Aorta (tissue), 5 donors: ENCODE results near the gene BNC2. TPM values are rescaled to one million over a fixed set of nuclear protein-coding genes. Genes with fewer than 3 reads are reported as not detected.

Experiments used
- ATAC-seq: fragments of 200-7000 bp; cut with Tn5 transposase; one replicate; pipeline ENCODE4 v1.9.1; 2022; ENCODE audit warnings: moderate library complexity; ENCODE audit not compliant: low FRiP score
- DNase-seq, 2 donors: peaks; one replicate each; pipeline ENCODE4 v3.0.0-alpha.2; 2020
- H3K27ac ChIP-seq, 2 donors: one replicate each; pipeline ENCODE4 v1.5.1; 2013; ENCODE audit warnings: low read length in 2 of 2, mild to moderate bottlenecking in 2 of 2, moderate library complexity in 2 of 2, control low read depth in 1 of 2, inconsistent platforms in 1 of 2, low read depth in 1 of 2
- H3K27me3 ChIP-seq, 2 donors: one replicate each; pipeline ENCODE4 v1.6.1; 2013; ENCODE audit warnings: control low read depth in 1 of 2, low read length in 1 of 2, mild to moderate bottlenecking in 1 of 2, moderate library complexity in 1 of 2; ENCODE audit not compliant: insufficient read depth in 2 of 2, control insufficient read depth in 1 of 2
- H3K36me3 ChIP-seq, 2 donors: one replicate each; pipeline ENCODE4 v1.6.1; 2013; ENCODE audit warnings: control low read depth in 1 of 2, low read length in 1 of 2, mild to moderate bottlenecking in 1 of 2; ENCODE audit not compliant: insufficient read depth in 2 of 2, control insufficient read depth in 1 of 2
- H3K4me1 ChIP-seq, 2 donors: one replicate each; pipeline ENCODE4 v1.6.1; 2013; ENCODE audit warnings: low read length in 2 of 2, control low read depth in 1 of 2, mild to moderate bottlenecking in 1 of 2, moderate library complexity in 1 of 2; ENCODE audit not compliant: insufficient read depth in 2 of 2, control insufficient read depth in 1 of 2
- H3K4me3 ChIP-seq, 2 donors: one replicate each; pipeline ENCODE4 v1.5.1; 2013; ENCODE audit warnings: low read length in 2 of 2, control low read depth in 1 of 2, mild to moderate bottlenecking in 1 of 2
- H3K9me3 ChIP-seq: one replicate; pipeline ENCODE4 v1.6.1; 2013; ENCODE audit warnings: mild to moderate bottlenecking, low read length; ENCODE audit not compliant: control insufficient read depth
- whole genome bisulfite sequencing, 2 donors: extraction: QIAGEN DNeasy Blood & Tissue Kit; methylation state at CpG; one replicate each; pipeline ENCODE4 v1.1.7; 2013; 5-methylcytosine and 5-hydroxymethylcytosine counted together
- intact Hi-C, 2 donors: fragments of 100-400 bp; cut with DNase I; formaldehyde crosslinking; loops; one replicate each; pipeline versions ENCODE4 v1.14.2 to v1.15.0; 2022
- polyA plus RNA-seq, 2 donors: library from polyadenylated mRNA; stranded (reverse); fragments of 200-250 nt; gene quantifications; one replicate each; pipeline ENCODE4 v1.2.3, GENCODE V29; 2013
- total RNA-seq, 2 donors: library from RNA; stranded (reverse); fragmentation: NEBNext Ultra II Directional; extraction: Animal tissue kit (Norgen Biotek cat#: 25700); gene quantifications; one replicate each; pipeline ENCODE4 v1.2.1, GENCODE V29; 2021
- donor health status: healthy with polysubstance abuse.
- donor health status: Bipolar disorder and iron deficiency.
- donor health status: DM: no; HTN: no; CAD: no.
- donor health status: DM: no; HTN: no; CAD: no.
- donor health status: DM: yes; HTN: yes; CAD: no.

Gene BNC2
- total and polyA plus RNA-seq, 4 donors = 0.36 to 69.0 (median 11.5) TPM

DNA sequence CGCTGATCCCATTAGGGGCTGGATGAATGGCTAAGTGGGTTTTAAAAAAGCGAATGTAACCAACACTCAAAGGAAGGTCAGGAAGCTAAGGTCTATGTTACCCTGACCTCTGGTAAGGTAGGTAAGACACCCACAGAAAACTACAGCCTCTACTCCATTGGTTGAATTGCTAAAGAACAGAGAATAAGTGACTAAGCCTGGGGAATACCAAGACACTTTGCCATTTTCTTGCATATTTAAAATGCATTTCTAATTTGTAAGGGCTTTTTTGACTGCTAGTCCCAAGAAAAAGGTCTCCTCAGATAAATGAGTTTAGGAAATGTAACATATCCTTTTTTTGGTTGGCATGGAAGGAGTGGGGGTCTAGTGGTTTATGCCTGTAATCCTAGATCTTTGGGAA, 368.7 kb downstream of the BNC2 start:
- no peak overlapping the region for H3K27ac ChIP-seq
- H3K36me3 ChIP-seq = no peaks in the 10 kb centered on the region
- DNase-seq = no peak
- WGBS, 2 donors = 96 to 98% methylated on average over 2 of the region's 2 CpGs
- no peaks in the 10 kb centered on the region for H3K9me3 ChIP-seq
- peaks cover 0 to 3% of the 10 kb centered on the region in 2 donors for H3K4me1 ChIP-seq
- no peak for ATAC-seq
- H3K27me3 ChIP-seq = no peaks in the 10 kb centered on the region
- no peak overlapping the region for H3K4me3 ChIP-seq
- intact Hi-C loops = no loop called here

DNA sequence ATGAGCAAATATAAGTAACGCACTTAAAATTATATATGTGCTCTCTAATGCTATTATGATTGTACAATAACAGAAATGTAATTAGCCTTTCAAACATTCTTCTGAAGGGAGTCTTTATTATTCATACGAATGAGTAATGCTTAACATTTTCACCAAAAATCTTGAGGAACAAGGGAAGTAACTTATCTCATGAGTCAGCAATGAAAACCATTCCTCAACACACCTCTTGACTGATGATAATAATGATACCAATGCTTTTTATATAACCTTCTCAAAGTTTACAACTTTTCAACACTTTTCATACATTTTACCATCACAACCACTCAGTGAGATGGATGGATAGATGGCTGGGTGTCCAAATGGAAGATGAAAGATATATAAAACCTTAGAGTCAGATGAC, 369.3 kb downstream of the BNC2 start:
- Histone ChIP-seq H3K4me1 (peaks cover 0 to 3% of the 10 kb centered on the region in 2 donors), H3K36me3 (no peaks in the 10 kb centered on the region), H3K27ac (no peak overlapping the region), H3K4me3 (no peak overlapping the region), H3K27me3 (no peaks in the 10 kb centered on the region), H3K9me3 (no peaks in the 10 kb centered on the region)
- WGBS, 2 donors = 84 to 88% methylated on average over 2 of the region's 2 CpGs
- ATAC-seq (no peak), DNase-seq (no peak)
- intact Hi-C loops = no loop called here

DNA sequence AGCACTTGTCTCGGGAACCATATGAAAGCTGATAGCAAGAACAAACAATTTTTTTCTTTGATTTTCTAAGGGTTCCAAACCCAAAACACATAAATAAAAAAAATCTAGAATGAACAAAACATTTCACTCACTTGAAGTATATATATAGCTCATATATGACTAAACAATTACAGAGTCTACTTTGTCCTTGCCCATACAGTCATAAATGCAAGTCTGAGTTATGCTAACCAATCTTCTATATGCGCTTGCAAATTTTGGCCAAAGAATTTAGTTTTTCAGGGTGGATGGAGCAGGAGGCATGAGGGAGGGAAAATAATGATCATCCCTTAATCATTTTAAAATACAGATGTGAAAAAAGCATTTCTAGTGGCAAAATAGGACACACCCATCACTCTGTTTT, 370.1 kb downstream of the BNC2 start:
- WGBS, 2 donors = 97 to 98% methylated on average over 2 of the region's 2 CpGs
- peaks cover 0 to 3% of the 10 kb centered on the region in 2 donors for H3K4me1 ChIP-seq
- ATAC-seq (no peak), DNase-seq (no peak)
- H3K27me3 ChIP-seq = no peaks in the 10 kb centered on the region
- intact Hi-C loops = no loop called here
- H3K4me3 ChIP-seq = no peak overlapping the region
- H3K9me3 ChIP-seq = no peaks in the 10 kb centered on the region
- no peak overlapping the region for H3K27ac ChIP-seq
- no peaks in the 10 kb centered on the region for H3K36me3 ChIP-seq

DNA sequence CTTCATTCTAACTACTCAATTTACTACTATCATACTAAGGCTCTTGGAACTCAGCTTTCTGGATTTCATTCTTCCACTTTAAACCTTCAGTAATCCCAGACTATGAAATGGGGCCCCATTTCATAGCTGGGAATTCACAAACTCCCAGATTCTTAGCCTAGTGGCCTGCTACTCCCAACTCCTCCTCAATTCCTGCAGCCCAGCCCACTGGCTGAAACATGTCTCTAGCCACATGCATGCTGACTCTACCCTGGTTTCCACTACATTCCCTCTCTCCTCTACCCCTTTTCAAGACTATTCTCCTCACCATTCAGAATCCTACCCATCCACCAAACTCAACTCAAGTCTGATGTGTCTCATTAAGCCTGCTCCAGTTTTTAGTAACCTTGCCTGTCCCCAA, 370.6 kb downstream of the BNC2 start:
- no peak for ATAC-seq
- H3K9me3 ChIP-seq = no peaks in the 10 kb centered on the region
- intact Hi-C loops = no loop called here

DNA sequence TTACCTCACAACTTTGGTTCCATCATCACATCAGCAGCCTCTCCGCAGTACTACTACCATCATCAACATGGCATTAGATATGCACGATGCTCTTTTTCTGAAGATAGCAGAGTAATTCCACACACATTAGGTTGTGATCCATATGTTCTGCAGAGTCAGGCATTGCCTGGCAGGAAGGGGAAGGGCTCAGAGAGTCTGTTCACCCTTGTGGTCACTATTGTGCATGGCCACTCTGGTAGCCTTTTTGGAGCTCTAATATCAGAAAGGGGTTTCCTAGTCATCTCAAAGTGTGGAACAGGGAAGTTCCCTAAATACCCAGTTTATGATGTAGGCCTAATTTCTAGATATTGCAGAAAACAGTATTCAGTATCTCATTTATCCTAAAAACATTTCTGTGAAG, 373.6 kb downstream of the BNC2 start:
- Histone ChIP-seq H3K36me3 (no peaks in the 10 kb centered on the region), H3K27me3 (no peaks in the 10 kb centered on the region), H3K4me1 (no peaks in the 10 kb centered on the region), H3K4me3 (no peak overlapping the region), H3K9me3 (no peaks in the 10 kb centered on the region), H3K27ac (no peak overlapping the region)
- ATAC-seq (no peak), DNase-seq (no peak)
- 94 to 96% methylated on average over 2 of the region's 2 CpGs for WGBS, 2 donors
- intact Hi-C loops = no loop called here

More for the DNA sequence above, 370.6 kb downstream of the BNC2 start:
- Histone ChIP-seq H3K4me3 (no peak overlapping the region), H3K36me3 (no peaks in the 10 kb centered on the region), H3K27ac (no peak overlapping the region), H3K4me1 (no peaks in the 10 kb centered on the region), H3K27me3 (no peaks in the 10 kb centered on the region)
- no peak for DNase-seq

DNA sequence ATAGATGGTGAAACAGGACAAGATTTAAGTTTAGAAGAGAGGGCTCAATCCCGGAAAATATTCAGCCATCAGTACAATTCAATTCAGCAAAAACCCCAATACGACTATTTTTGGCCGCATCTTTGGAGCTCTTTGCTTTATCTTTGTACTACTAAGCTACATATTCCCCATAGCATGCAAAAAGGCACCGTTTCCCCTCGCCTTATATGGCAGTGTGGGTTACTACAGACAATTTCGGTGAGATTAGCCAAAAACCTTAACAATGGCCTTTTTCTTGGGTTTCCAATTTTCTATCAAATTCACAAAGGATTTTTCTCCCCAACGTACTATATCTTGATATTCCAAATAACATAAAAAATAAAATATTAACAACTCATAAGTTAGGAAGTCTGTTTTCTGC, 382.6 kb downstream of the BNC2 start:
- Histone ChIP-seq H3K9me3 (no peaks in the 10 kb centered on the region), H3K4me3 (no peak overlapping the region), H3K27me3 (no peaks in the 10 kb centered on the region), H3K36me3 (no peaks in the 10 kb centered on the region), H3K4me1 (no peaks in the 10 kb centered on the region), H3K27ac (no peak overlapping the region)
- no peak for DNase-seq
- ATAC-seq = no peak
- 64 to 81% methylated on average over 7 of the region's 7 CpGs for WGBS, 2 donors
- intact Hi-C loops = no loop called here

DNA sequence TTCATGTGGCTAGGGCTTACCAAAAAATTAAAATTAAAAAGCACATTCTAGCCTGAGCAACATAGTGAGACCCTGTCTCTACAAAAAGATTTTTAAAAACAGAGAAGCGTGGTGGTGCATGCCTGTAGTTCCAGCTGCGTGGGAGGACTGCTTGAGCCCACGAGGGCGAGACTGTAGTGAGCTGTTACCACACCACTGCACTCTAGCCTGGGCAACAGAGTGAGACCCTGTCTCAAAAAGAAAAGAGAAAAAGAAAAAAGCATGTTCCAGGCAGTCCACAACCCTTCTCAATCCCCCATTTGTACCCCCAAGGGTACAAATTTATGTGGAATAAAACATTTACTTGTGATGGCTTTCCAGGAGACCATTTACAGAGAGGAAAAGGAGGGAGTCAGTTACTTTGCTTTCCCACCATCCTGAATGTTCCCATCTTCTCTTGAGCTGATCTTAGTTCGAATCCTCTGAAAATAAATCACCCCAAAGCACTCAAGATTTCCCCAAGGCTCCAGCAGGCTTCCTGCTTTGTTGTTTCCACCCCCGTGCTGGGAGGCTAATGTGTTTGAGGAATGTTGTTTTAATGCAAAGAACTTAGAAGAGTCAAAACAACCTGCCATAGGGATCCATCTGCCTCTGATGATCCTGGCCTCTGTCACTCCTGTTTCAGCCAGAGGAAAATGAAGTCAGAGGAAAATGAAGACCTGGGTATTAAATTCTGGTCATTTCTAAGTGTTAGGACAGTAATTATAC, 384.7 kb downstream of the BNC2 start:
- WGBS, 2 donors = 89 to 93% methylated on average over 6 of the region's 6 CpGs
- Histone ChIP-seq H3K27ac (no peak overlapping the region), H3K36me3 (no peaks in the 10 kb centered on the region), H3K4me3 (no peak overlapping the region), H3K27me3 (no peaks in the 10 kb centered on the region), H3K4me1 (no peaks in the 10 kb centered on the region), H3K9me3 (no peaks in the 10 kb centered on the region)
- no peak for ATAC-seq
- intact Hi-C loops = no loop called here
- DNase-seq = no peak

DNA sequence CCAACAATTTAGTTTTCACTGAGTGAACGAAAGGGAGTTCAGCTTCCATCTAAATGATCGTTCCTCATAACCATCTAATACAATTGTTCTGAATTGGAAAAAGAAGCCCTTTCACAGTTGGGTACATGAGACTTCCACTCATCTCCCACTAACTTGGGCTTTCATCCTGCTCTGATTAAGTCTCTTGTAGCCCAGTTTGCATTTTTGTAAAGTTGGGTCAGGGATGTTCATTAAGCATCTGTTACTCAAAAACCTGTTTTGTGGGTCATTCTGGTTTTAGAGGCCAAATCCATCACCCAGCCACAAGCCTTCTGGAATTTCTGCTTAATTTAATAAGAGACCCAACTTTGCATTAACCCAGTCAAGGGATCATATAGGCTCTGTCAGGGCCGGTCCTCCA, 385.3 kb downstream of the BNC2 start:
- Histone ChIP-seq H3K27ac (no peak overlapping the region), H3K27me3 (no peaks in the 10 kb centered on the region), H3K4me3 (no peak overlapping the region), H3K36me3 (no peaks in the 10 kb centered on the region), H3K9me3 (no peaks in the 10 kb centered on the region), H3K4me1 (no peaks in the 10 kb centered on the region)
- DNase-seq (no peak), ATAC-seq (no peak)
- intact Hi-C loops = no loop called here
- WGBS, 2 donors = 91 to 96% methylated on average over 3 of the region's 3 CpGs

DNA sequence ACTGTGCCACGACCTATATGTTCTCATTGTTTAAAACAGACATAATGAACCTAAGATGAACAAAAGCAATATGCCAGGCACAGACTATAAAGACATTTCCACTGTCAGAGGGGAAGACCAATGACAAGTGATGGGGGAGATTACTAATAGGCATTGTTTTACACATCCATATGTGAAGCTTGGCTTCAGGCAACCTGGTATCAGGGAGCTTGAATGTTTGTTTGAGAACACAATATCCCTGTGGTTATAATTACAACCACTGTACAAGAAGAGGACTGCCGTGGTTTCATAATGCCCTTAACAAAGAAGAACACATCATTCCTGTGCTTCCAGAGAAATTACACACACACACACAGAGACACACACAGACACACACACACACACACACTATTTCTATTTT, 385.7 kb downstream of the BNC2 start:
- Histone ChIP-seq H3K4me1 (no peaks in the 10 kb centered on the region), H3K36me3 (no peaks in the 10 kb centered on the region), H3K9me3 (no peaks in the 10 kb centered on the region), H3K4me3 (no peak overlapping the region), H3K27ac (no peak overlapping the region), H3K27me3 (no peaks in the 10 kb centered on the region)
- WGBS, 2 donors = 97% methylated on average over 2 of the region's 2 CpGs
- ATAC-seq (no peak), DNase-seq (no peak)
- intact Hi-C loops = no loop called here
